Keratinocyte (primary cell): ENCODE results near the gene SLAIN2. TPM values are rescaled to one million over a fixed set of nuclear protein-coding genes. Genes with fewer than 3 reads are reported as not detected.

Experiments used
- DNase-seq: peaks from one replicate; pipeline ENCODE4 v3.0.0-alpha.2; 2011; ENCODE audit warnings: low read depth, missing footprints, low spot score
- FAIRE-seq: peaks from 2 replicates; lab custom pipeline; 2011; peaks lifted over from hg19 to GRCh38; lab: Jason Lieb, UNC
- H2AFZ ChIP-seq: 2 replicates; pipeline ENCODE4 v1.6.0; 2012; ENCODE audit warnings: low read length, control low read depth, inconsistent platforms; ENCODE audit not compliant: control insufficient read depth
- H3K27ac ChIP-seq: 2 replicates; pipeline ENCODE4 v1.5.1; 2011; ENCODE audit warnings: low read length; ENCODE audit not compliant: control insufficient read depth, insufficient read depth
- H3K27me3 ChIP-seq: 3 replicates; pipeline ENCODE4 v1.6.0; 2011; ENCODE audit warnings: low read length; ENCODE audit not compliant: control insufficient read depth, insufficient read depth; ENCODE audit errors: extremely low read depth
- H3K36me3 ChIP-seq, 2 experiments: 2 replicates in 1 of 2; 3 replicates in 1 of 2; pipeline ENCODE4 v1.5.1; 2011; ENCODE audit warnings: low read length in 2 of 2, mild to moderate bottlenecking in 1 of 2; ENCODE audit not compliant: control insufficient read depth in 2 of 2, insufficient read depth in 2 of 2; ENCODE audit errors: extremely low read depth in 1 of 2
- H3K4me1 ChIP-seq: 3 replicates; pipeline ENCODE4 v1.5.1; 2011; ENCODE audit warnings: low read length; ENCODE audit not compliant: control insufficient read depth, insufficient read depth; ENCODE audit errors: extremely low read depth
- H3K4me2 ChIP-seq: 3 replicates; pipeline ENCODE4 v1.6.0; 2011; ENCODE audit warnings: low read depth, low read length; ENCODE audit not compliant: control insufficient read depth, insufficient read depth; ENCODE audit errors: extremely low read depth
- H3K4me3 ChIP-seq, 3 experiments: fragments of 200-600 bp in 1 of 3; sonication (generic) in 1 of 3; 2 replicates in 2 of 3; 3 replicates in 1 of 3; pipeline ENCODE4 v1.5.1; 2011 to 2016; ENCODE audit warnings: low read length in 3 of 3, mild to moderate bottlenecking in 3 of 3, control low read depth in 2 of 3, inconsistent platforms in 1 of 3, low read depth in 1 of 3, mixed read lengths in 1 of 3, mixed run types in 1 of 3, moderate library complexity in 1 of 3; ENCODE audit not compliant: control insufficient read depth in 2 of 3, insufficient read depth in 2 of 3; ENCODE audit errors: extremely low read depth in 1 of 3
- H3K79me2 ChIP-seq: 2 replicates; pipeline ENCODE4 v1.6.0; 2012; ENCODE audit warnings: low read length; ENCODE audit not compliant: control insufficient read depth, insufficient read depth
- H3K9ac ChIP-seq: 3 replicates; pipeline ENCODE4 v1.6.0; 2011; ENCODE audit warnings: low read length; ENCODE audit not compliant: control insufficient read depth, insufficient read depth; ENCODE audit errors: extremely low read depth
- H3K9me1 ChIP-seq: 3 replicates; pipeline ENCODE4 v1.6.0; 2011; ENCODE audit warnings: low read length; ENCODE audit not compliant: control insufficient read depth, insufficient read depth; ENCODE audit errors: extremely low read depth
- H3K9me3 ChIP-seq: 2 replicates; pipeline ENCODE4 v1.5.1; 2012; ENCODE audit warnings: low read depth, low read length; ENCODE audit not compliant: control insufficient read depth
- H4K20me1 ChIP-seq: 3 replicates; pipeline ENCODE4 v1.6.0; 2011; ENCODE audit warnings: low read length; ENCODE audit not compliant: control insufficient read depth, insufficient read depth; ENCODE audit errors: extremely low read depth
- EZH2 ChIP-seq: IDR thresholded peaks from one replicate; pipeline ENCODE4 v1.6.1; 2012; ENCODE audit warnings: inconsistent platforms, mild to moderate bottlenecking, low read length, moderate library complexity
- dilution Hi-C: fragments of 300-500 bp; cut with MboI; formaldehyde crosslinking; loops from one replicate; pipeline ENCODE4 v1.7.0; 2020; ENCODE audit warnings: low sequenced_read_pairs; ENCODE audit not compliant: extremely low pct_ligation_motif_present
- polyA plus RNA-seq, 5 experiments: library from polyadenylated mRNA; depleted of rRNA in 3 of 5; stranded (reverse) in 3 of 5; stranded (forward) in 1 of 5; unstranded in 1 of 5; fragments of >200 nt; gene quantifications; 1 replicate in 1 of 5; 2 replicates in 3 of 5; 3 replicates in 1 of 5; pipeline versions ENCODE4 v1.2.1 to v1.2.3, GENCODE V29; 2011 to 2012; ENCODE audit warnings: missing spikeins in 2 of 5, low read depth in 1 of 5, low replicate concordance in 1 of 5
- TF ChIP-seq, protein P1 (sequence below), 3 experiments: IDR thresholded peaks in 1 of 3; conservative IDR thresholded peaks in 1 of 3; optimal IDR thresholded peaks in 1 of 3; 2 replicates in 2 of 3; 3 replicates in 1 of 3; pipeline versions ENCODE3 to v1.5.1; 2011; ENCODE audit warnings: low read length in 3 of 3, mild to moderate bottlenecking in 3 of 3, moderate library complexity in 2 of 3, control low read depth in 1 of 3, inconsistent platforms in 1 of 3; ENCODE audit not compliant: insufficient read depth in 2 of 3; ENCODE audit errors: extremely low read depth in 1 of 3

Gene SLAIN2
- polyA plus RNA-seq, 1 donor (not counting 4 experiments of a cell fraction or from before 2014, with no cell fraction given), result 72.4 TPM

DNA sequence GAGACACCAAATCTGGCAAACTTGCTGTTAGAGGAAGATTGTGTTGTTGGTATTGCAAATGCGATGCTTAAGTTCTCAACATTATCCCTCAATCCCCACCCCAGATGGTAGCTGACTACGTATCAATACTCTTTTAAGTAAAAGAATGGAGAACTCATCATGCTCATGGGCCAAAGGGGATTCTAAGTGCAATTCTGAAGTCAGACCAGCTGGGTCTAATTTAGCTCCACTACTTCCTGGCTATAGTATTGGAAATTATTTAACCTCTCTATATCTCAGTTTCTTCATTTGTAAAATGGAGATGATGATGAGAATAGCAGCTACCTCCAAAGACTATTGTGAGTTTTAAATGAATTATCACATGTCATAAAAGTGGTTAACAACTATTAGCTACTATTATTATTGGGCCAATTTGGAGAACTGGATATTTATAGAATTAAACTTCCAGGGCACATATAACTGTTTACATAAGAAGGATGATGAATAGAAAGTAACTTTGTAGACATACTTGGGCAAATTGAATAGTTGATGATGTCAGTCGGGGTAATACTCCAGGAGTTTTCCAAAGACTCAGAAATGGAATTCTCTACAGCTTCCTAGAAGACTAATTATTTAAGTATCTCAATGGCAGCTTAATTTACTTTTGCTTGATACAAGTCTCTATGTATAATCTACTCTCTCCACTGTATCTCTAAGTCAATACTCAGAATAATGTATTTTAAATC, 5.0 kb upstream of the SLAIN2 start:
- Histone ChIP-seq H3K4me1 (peaks cover 64% of the 10 kb centered on the region), H3K4me2 (no peak overlapping the region), H3K9ac (no peak overlapping the region), H4K20me1 (no peaks in the 10 kb centered on the region), H3K79me2 (no peaks in the 10 kb centered on the region), H3K27ac (no peak overlapping the region), H3K9me3 (no peaks in the 10 kb centered on the region), H2AFZ (no peak overlapping the region), H3K36me3 (no peaks in the 10 kb centered on the region), H3K4me3 (no peak overlapping the region), H3K27me3 (no peaks in the 10 kb centered on the region), H3K9me1 (no peaks in the 10 kb centered on the region)
- dilution Hi-C loops, result no loop called here
- no peak for DNase-seq
- no peak for FAIRE-seq
- TF ChIP-seq, protein P1, sequence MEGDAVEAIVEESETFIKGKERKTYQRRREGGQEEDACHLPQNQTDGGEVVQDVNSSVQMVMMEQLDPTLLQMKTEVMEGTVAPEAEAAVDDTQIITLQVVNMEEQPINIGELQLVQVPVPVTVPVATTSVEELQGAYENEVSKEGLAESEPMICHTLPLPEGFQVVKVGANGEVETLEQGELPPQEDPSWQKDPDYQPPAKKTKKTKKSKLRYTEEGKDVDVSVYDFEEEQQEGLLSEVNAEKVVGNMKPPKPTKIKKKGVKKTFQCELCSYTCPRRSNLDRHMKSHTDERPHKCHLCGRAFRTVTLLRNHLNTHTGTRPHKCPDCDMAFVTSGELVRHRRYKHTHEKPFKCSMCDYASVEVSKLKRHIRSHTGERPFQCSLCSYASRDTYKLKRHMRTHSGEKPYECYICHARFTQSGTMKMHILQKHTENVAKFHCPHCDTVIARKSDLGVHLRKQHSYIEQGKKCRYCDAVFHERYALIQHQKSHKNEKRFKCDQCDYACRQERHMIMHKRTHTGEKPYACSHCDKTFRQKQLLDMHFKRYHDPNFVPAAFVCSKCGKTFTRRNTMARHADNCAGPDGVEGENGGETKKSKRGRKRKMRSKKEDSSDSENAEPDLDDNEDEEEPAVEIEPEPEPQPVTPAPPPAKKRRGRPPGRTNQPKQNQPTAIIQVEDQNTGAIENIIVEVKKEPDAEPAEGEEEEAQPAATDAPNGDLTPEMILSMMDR (optimal IDR thresholded peaks at IDR 0.05 in 1 of 3, IDR thresholded peaks at IDR 0.05 in 1 of 3, conservative IDR thresholded peaks at IDR 0.05 in 1 of 3; ENCODE audit: extremely low read depth in 1 of 3, insufficient read depth in 2 of 3, low read length in 3 of 3), result no peak
- TF ChIP-seq EZH2, result no peak

DNA sequence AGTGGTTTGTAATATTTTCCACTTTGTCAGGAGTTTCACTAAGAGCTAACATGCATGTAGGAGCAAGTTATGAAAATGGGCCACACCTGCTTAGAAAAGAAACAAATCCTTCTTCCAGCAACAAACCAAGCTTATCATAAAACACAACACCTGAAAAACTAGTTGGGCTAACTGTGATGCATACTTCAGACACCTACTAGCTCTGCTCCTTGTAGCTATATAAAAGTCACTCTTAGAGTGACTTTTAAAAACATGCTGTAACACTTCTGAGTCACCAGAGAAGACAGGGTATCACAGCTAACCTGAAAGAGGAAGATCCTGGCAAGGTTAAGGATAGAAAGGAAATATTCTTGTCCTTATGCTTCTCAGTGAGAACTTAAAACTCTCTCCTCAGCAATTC, 3.6 kb upstream of the SLAIN2 start:
- Histone ChIP-seq H2AFZ (no peak overlapping the region), H4K20me1 (no peaks in the 10 kb centered on the region), H3K27ac (peak overlapping the region; percentile 75), H3K4me1 (peaks cover 54% of the 10 kb centered on the region), H3K36me3 (no peaks in the 10 kb centered on the region), H3K9me3 (no peaks in the 10 kb centered on the region), H3K79me2 (peaks cover 12% of the 10 kb centered on the region), H3K4me3 (peak overlapping the region in 1 of 3 experiments; percentile 21), H3K9me1 (no peaks in the 10 kb centered on the region), H3K27me3 (no peaks in the 10 kb centered on the region), H3K9ac (no peak overlapping the region), H3K4me2 (peak overlapping the region; percentile 64)
- TF ChIP-seq EZH2, result no peak
- TF ChIP-seq, protein P1 (optimal IDR thresholded peaks at IDR 0.05 in 1 of 3, IDR thresholded peaks at IDR 0.05 in 1 of 3, conservative IDR thresholded peaks at IDR 0.05 in 1 of 3; ENCODE audit: extremely low read depth in 1 of 3, insufficient read depth in 2 of 3, low read length in 3 of 3), result no peak
- FAIRE-seq (peak; percentile 74), DNase-seq (peak; percentile 75)
- dilution Hi-C loops, result no loop called here
